Heart right ventricle (tissue), 16 donors: ENCODE data around the gene THTPA. TPM values are rescaled to one million over a fixed set of nuclear protein-coding genes. Genes with fewer than 3 reads are reported as not detected.

Experiments used
- ATAC-seq, 8 donors: fragments of 200-7000 bp; cut with Tn5 transposase; one replicate each; pipeline ENCODE4 v1.9.1; 2020; ENCODE audit warnings: mild to moderate bottlenecking in 8 of 8, moderate library complexity in 8 of 8, moderate number of reproducible peaks in 1 of 8
- DNase-seq, 2 donors: peaks; one replicate each; pipeline ENCODE4 v3.0.0-alpha.2; 2020
- H3K27ac ChIP-seq, 10 donors: fragments of 200-600 bp; sonication (generic) in 2 of 10; one replicate each; pipeline versions ENCODE4 v1.5.0 to v1.8.0; 2020 to 2022; ENCODE audit warnings: mild to moderate bottlenecking in 3 of 10
- H3K27me3 ChIP-seq, 7 donors: fragments of 200-600 bp; one replicate each; pipeline ENCODE4 v1.8.0; 2021 to 2022; ENCODE audit warnings: mild to moderate bottlenecking in 2 of 7
- H3K36me3 ChIP-seq, 9 donors: fragments of 200-600 bp; sonication (generic) in 1 of 9; one replicate each; pipeline versions ENCODE4 v1.5.0 to v1.8.0; 2020 to 2022; ENCODE audit warnings: mild to moderate bottlenecking in 2 of 9
- H3K4me1 ChIP-seq, 9 donors: fragments of 200-600 bp; sonication (generic) in 1 of 9; one replicate each; pipeline versions ENCODE4 v1.5.0 to v1.8.0; 2020 to 2022; ENCODE audit warnings: mild to moderate bottlenecking in 4 of 9
- H3K4me3 ChIP-seq, 10 donors: fragments of 200-600 bp; sonication (generic) in 2 of 10; one replicate each; pipeline versions ENCODE4 v1.5.0 to v1.8.0; 2020 to 2022; ENCODE audit warnings: mild to moderate bottlenecking in 7 of 10, moderate library complexity in 2 of 10
- H3K9me3 ChIP-seq, 11 donors: fragments of 200-600 bp in 10 of 11; sonication (generic) in 2 of 11; one replicate each; pipeline versions ENCODE4 v1.5.0 to v1.8.0; 2013 to 2022; ENCODE audit warnings: mild to moderate bottlenecking in 2 of 11, control low read depth in 1 of 11, moderate library complexity in 1 of 11
- WGBS, 2 donors: extraction: QIAGEN DNeasy Blood & Tissue Kit; methylation state at CpG; one replicate each; pipeline ENCODE4 v1.1.7; 2013; ENCODE audit warnings: inconsistent platforms in 1 of 2; 5-methylcytosine and 5-hydroxymethylcytosine counted together
- intact Hi-C, 10 donors: fragments of 100-400 bp; cut with DNase I; formaldehyde crosslinking; loops; one replicate each; pipeline versions ENCODE4 v1.11.1 to v1.14.2; 2022
- polyA plus RNA-seq, 2 donors: library from polyadenylated mRNA; stranded (reverse); fragments of 200-250 nt; gene quantifications; one replicate each; pipeline ENCODE4 v1.2.3, GENCODE V29; 2013
- total RNA-seq, 10 donors: library from RNA; stranded (reverse); fragmentation: NEBNext Ultra II Directional in 3 of 10; extraction: Animal tissue kit (Norgen Biotek cat#: 25700) in 3 of 10; gene quantifications; one replicate each; pipeline versions ENCODE4 v1.2.1 to v1.2.4, GENCODE V29; 2021 to 2023
- TF ChIP-seq, protein P1 (sequence below), 9 donors: fragments of 200-600 bp; sonication (generic) in 2 of 9; IDR thresholded peaks; one replicate each; pipeline versions ENCODE4 v1.5.0 to v1.8.0; 2021 to 2022; ENCODE audit warnings: antibody characterized with exemption in 9 of 9, mild to moderate bottlenecking in 5 of 9, moderate library complexity in 1 of 9
- donor health status: Arrhythmogenic right ventricular cardiomyopathy.
- donor health status: ischemic (EF 13 %, LVEDD 7.1; RV severe dilation, severe dysfunction).
- donor health status: healthy with polysubstance abuse.
- donor health status: DM: no; HTN: yes; CAD: no.
- donor health status: DM: no; HTN: no; CAD: no.
- donor health status: ischemic (EF 25% LVEDD 6.9; RV normal size, moderate dysfunction).
- donor health status: ischemic (EF 25% LVEDD 5.7; RV mildly dilated, moderate dysfunction).
- donor health status: healthy.
- donor health status: DM: yes; HTN: yes; CAD: no.
- donor health status: Ischemic cardiomyopathy.
- donor health status: ischemic (EF 35%, LVEDD 5.7; RV mildly dilated, moderate dysfunction).
- donor health status: nonischemic (EF 11% LVEDD 7.7; RV severe dilation, severe dysfunction).
- donor health status: DM: yes; HTN: yes; CAD: no.
- donor health status: PGD.
- donor health status: ischemic (EF 29% LVEDD 5.4; RV normal size, mild dysfunction).
- donor health status: nonischemic (EF 23%, LVEDD 6.1; RV moderate dilation, normal function).

The THTPA gene
- total and polyA plus RNA-seq, 12 donors, result 8.7 to 27.9 (median 18.0) TPM

GRCh38 chr14:23537351-23538049 is 18.6 kb upstream of the THTPA start:
- WGBS, 2 donors, result 52 to 57% methylated on average over 13 of the region's 13 CpGs
- H3K9me3 ChIP-seq, result no peaks in the 10 kb centered on the region
- H3K36me3 ChIP-seq, result no peaks in the 10 kb centered on the region
- intact Hi-C loops, result loop anchor here in 2 of 10 donors (10.0 kb wide), 1 partner anchor 53 kb away; no protein-coding TSS in a partner anchor
- H3K27ac ChIP-seq, result no peak overlapping the region
- no peaks in the 10 kb centered on the region for H3K27me3 ChIP-seq
- no peak for DNase-seq
- H3K4me3 ChIP-seq, result no peak overlapping the region
- TF ChIP-seq, protein P1, sequence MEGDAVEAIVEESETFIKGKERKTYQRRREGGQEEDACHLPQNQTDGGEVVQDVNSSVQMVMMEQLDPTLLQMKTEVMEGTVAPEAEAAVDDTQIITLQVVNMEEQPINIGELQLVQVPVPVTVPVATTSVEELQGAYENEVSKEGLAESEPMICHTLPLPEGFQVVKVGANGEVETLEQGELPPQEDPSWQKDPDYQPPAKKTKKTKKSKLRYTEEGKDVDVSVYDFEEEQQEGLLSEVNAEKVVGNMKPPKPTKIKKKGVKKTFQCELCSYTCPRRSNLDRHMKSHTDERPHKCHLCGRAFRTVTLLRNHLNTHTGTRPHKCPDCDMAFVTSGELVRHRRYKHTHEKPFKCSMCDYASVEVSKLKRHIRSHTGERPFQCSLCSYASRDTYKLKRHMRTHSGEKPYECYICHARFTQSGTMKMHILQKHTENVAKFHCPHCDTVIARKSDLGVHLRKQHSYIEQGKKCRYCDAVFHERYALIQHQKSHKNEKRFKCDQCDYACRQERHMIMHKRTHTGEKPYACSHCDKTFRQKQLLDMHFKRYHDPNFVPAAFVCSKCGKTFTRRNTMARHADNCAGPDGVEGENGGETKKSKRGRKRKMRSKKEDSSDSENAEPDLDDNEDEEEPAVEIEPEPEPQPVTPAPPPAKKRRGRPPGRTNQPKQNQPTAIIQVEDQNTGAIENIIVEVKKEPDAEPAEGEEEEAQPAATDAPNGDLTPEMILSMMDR (IDR thresholded peaks at IDR 0.05), result no peak
- no peak for ATAC-seq
- H3K4me1 ChIP-seq, result peaks cover 0 to 9% (median 0%) of the 10 kb centered on the region in 9 donors

DNA sequence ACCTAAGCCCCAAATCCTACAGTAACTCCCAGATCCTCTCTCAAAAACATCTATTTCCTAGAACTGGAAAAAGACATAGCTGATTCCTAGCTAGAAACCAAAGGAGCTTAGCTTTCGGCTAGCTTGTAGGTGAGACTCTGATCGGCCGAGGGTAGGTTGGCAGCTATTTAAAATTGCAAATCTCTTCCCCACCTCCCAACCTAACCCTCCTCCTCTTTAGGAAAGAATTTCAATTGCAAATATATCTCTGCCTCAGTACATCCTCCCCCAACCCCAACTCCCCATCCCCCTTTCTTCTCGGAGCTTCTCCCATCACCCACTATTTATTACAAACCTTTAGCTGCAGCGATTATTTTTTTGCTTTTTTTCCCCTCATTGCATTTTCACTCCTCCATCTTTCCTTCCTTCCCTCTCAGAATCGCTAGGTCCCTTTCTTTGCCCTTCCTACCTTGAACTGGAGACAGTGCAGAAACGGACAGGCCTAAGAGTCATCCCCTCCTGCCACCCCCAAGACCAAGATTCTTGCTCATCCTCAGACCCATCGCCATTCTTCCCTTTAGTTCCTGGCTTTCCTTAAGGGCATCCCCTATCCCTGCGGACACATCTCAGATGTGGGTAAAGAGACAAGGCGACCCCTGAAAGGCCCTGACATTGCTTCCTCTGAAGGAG is 17.9 kb upstream of the THTPA start:
- WGBS, 2 donors, result 61 to 65% methylated on average over 10 of the region's 10 CpGs
- H3K27me3 ChIP-seq, result no peaks in the 10 kb centered on the region
- ATAC-seq (no peak), DNase-seq (no peak)
- H3K4me3 ChIP-seq, result no peak overlapping the region
- H3K4me1 ChIP-seq, result peaks cover 0 to 9% (median 0%) of the 10 kb centered on the region in 9 donors
- H3K27ac ChIP-seq, result no peak overlapping the region
- no peaks in the 10 kb centered on the region for H3K9me3 ChIP-seq
- no peaks in the 10 kb centered on the region for H3K36me3 ChIP-seq
- TF ChIP-seq, protein P1 (IDR thresholded peaks at IDR 0.05), result no peak
- intact Hi-C loops, result loop anchor here in 2 of 10 donors (10.0 kb wide), 1 partner anchor 53 kb away; no protein-coding TSS in a partner anchor

DNA sequence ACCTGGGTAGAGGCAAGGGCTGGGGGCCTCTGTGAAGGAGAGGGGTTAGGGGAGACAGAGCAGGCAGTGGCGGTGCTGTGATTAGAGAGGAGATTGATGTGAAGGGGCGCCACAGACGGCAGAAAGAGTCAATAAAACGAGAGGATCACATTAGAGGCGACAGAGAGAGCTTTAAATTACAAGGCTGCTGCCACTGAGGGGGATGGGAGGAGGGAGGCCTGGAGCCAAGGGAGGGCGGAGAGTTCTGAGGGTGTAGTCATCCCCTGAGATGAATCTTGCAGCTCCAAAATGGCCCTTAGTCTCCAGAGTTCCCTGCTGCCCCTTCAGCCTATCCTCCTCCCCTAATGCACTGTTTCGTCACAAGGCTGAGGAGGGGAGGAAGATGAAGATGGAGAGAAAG is 17.3 kb upstream of the THTPA start:
- intact Hi-C loops, result loop anchor here in 2 of 10 donors (10.0 kb wide), 1 partner anchor 54 kb away; no protein-coding TSS in a partner anchor
- no peaks in the 10 kb centered on the region for H3K9me3 ChIP-seq
- no peaks in the 10 kb centered on the region for H3K27me3 ChIP-seq
- 38 to 47% methylated on average over 7 of the region's 7 CpGs for WGBS, 2 donors
- no peak overlapping the region for H3K27ac ChIP-seq
- TF ChIP-seq, protein P1 (IDR thresholded peaks at IDR 0.05), result no peak
- H3K4me3 ChIP-seq, result no peak overlapping the region
- H3K36me3 ChIP-seq, result no peaks in the 10 kb centered on the region
- ATAC-seq, result peak in 5 of 8 donors; percentile 25 to 79 (median 60)
- H3K4me1 ChIP-seq, result peaks cover 0 to 9% (median 0%) of the 10 kb centered on the region in 9 donors
- DNase-seq, result peak; percentile 36 to 54

- intact Hi-C loops, result loop anchor here in 3 of 10 donors (5.0 to 10.0 kb wide), 2 partner anchors 55 to 62 kb away; no protein-coding TSS in a partner anchor
- Histone ChIP-seq H3K27me3 (no peaks in the 10 kb centered on the region), H3K9me3 (no peaks in the 10 kb centered on the region), H3K27ac (no peak overlapping the region), H3K4me3 (no peak overlapping the region), H3K36me3 (no peaks in the 10 kb centered on the region), H3K4me1 (peaks cover 0 to 11% (median under 1%) of the 10 kb centered on the region in 9 donors)
- no peak for DNase-seq
- TF ChIP-seq, protein P1 (IDR thresholded peaks at IDR 0.05), result peak; percentile 43 to 80 (median 71)
- WGBS, 2 donors, result 35 to 37% methylated on average over 10 of the region's 10 CpGs
- peak in 7 of 8 donors; percentile 31 to 75 (median 57) for ATAC-seq
Measured at GRCh38 chr14:23539248-23540140, 16.6 kb upstream of the THTPA start.
